Measurements from ENCODE around the gene TRERF1. TPM values are rescaled to one million over a fixed set of nuclear protein-coding genes. Genes with fewer than 3 reads are reported as not detected.

Gene TRERF1
- polyA plus RNA-seq, 1 of the 3 experiments (the other 2 are of a cell fraction): 3.6 TPM

DNA sequence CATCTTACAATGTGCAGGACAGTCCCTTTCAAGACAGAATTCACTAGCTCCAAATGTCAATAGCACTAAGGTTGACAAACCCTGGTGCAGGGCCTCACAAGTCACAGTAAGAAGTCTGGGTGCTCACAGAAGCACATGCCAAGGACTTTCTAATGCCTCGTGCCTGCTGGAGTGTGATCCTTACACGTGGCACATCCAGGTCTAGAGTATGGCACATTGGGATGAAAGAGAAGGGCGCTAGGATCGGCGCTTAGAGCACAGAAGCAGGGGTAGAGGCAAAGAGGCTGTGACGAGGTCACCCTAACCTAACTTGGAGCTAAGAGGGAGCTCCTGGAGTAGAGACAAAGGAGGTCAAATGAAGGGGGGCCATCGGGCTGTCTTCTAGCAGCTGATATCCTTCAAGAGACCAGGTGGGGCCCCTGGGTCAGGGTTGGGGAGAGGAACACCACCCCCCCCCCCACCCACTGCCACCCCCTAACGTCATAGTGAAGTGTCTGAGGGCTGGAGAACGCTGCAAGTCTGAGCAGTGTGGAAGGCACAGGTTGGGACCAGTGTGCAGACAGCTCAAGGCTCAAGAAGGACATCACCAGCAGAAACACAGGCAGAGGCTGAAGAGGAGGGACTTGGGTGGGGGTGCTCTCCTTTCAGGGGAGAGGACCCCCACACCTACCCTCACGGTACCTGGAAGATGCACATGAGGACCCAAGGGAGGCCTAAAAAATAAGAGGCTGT lies 136.3 kb downstream of the TRERF1 start (continued):
- TF ChIP-seq ZBTB33 (IDR thresholded peaks at IDR 0.05; ENCODE audit: borderline replicate concordance, low read depth) (no peak), RCOR1 (IDR thresholded peaks at IDR 0.05; ENCODE audit: low read length) (no peak), EP300 (IDR thresholded peaks at IDR 0.05; ENCODE audit: borderline replicate concordance in 1 of 2, low read depth in 1 of 2, low read length in 1 of 2) (no peak), CHD2 (IDR thresholded peaks at IDR 0.05; ENCODE audit: low read length, partially characterized antibody) (no peak), FOXJ3 (CRISPR knock-in tag; IDR thresholded peaks at IDR 0.05) (no peak), ELF1 (IDR thresholded peaks at IDR 0.05) (no peak)
- TF ChIP-seq, protein P1, sequence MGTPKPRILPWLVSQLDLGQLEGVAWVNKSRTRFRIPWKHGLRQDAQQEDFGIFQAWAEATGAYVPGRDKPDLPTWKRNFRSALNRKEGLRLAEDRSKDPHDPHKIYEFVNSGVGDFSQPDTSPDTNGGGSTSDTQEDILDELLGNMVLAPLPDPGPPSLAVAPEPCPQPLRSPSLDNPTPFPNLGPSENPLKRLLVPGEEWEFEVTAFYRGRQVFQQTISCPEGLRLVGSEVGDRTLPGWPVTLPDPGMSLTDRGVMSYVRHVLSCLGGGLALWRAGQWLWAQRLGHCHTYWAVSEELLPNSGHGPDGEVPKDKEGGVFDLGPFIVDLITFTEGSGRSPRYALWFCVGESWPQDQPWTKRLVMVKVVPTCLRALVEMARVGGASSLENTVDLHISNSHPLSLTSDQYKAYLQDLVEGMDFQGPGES (IDR thresholded peaks at IDR 0.05; ENCODE audit: low read depth, low read length): no peak
- TF ChIP-seq, protein P2, sequence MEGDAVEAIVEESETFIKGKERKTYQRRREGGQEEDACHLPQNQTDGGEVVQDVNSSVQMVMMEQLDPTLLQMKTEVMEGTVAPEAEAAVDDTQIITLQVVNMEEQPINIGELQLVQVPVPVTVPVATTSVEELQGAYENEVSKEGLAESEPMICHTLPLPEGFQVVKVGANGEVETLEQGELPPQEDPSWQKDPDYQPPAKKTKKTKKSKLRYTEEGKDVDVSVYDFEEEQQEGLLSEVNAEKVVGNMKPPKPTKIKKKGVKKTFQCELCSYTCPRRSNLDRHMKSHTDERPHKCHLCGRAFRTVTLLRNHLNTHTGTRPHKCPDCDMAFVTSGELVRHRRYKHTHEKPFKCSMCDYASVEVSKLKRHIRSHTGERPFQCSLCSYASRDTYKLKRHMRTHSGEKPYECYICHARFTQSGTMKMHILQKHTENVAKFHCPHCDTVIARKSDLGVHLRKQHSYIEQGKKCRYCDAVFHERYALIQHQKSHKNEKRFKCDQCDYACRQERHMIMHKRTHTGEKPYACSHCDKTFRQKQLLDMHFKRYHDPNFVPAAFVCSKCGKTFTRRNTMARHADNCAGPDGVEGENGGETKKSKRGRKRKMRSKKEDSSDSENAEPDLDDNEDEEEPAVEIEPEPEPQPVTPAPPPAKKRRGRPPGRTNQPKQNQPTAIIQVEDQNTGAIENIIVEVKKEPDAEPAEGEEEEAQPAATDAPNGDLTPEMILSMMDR (IDR thresholded peaks at IDR 0.05): no peak

DNA sequence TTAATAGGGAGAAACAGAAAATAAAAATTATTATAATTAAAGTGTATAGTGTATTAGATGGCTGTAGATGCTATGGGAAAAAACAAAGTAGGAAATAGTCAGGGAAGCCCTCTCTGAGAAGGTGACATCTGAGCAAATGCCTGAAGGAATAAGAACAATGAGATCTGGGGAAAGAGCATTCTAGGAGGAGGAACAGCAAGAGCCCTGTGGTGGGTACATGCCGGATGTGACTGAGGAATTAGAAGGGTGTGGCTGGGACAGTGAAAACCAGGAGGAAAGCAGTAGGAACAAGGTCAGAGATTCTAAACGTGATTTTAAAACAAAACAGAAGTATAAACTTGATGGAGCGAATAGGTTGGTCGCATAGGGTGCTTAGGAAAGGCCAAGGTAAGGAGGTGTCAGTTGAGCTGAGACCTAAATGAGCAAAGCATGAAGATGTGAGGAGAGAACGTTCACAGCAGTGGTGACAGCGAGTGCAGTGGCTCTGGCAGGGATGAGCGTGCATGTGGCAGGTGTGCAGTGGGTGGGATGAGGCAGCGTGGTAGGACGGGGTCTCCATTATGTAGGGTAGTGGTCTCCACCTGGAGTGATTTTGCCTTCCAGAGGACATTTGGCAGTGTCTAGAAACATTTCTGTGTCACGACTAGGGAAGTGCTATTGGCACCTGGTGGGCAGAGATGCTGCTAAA lies 137.0 kb downstream of the TRERF1 start:
- H4K20me1 ChIP-seq (ENCODE audit: insufficient read depth): no peaks in the 10 kb centered on the region
- H3K9ac ChIP-seq: no peak overlapping the region
- peak overlapping the region in 1 of 2 experiments; percentile 97; a peak in 3 of 4 replicates for H3K27ac ChIP-seq (ENCODE audit: low read depth in 2 of 2, low read length in 1 of 2)
- peaks cover 14% of the 10 kb centered on the region for H3F3A ChIP-seq (replicated peaks; ENCODE audit: insufficient read depth)
- H3K4me2 ChIP-seq: 0 out of 2 replicates have a peak overlapping the region, but pooled peaks have one; percentile 16
- DNase-seq: no peak
- peaks cover 0 to 26% of the 10 kb centered on the region in 2 experiments; a peak in 3 of 4 replicates for H3K4me1 ChIP-seq (ENCODE audit: control insufficient read depth in 1 of 2, insufficient read depth in 2 of 2, low read depth in 1 of 2, low read length in 1 of 2)
- H3K27me3 ChIP-seq (ENCODE audit: insufficient read depth): no peaks in the 10 kb centered on the region
- no peak overlapping the region for H3K4me3 ChIP-seq (ENCODE audit: low read depth in 2 of 2, low read length in 1 of 2)
- H3K9me3 ChIP-seq: no peaks in the 10 kb centered on the region
- CTCF ChIA-PET: interaction anchor here (4.4 kb wide), 1 partner anchor 233 kb away, joined by 21 read pairs; no protein-coding TSS in a partner anchor
- peaks cover 0 to 6% of the 10 kb centered on the region in 2 experiments for H3K36me3 ChIP-seq (replicated peaks in 1 of 2; ENCODE audit: control insufficient read depth in 1 of 2, insufficient read depth in 2 of 2, low read length in 1 of 2)
- 87% methylated on average over 10 of the region's 10 CpGs for WGBS (ENCODE audit: low lambda C conversion rate)
- H2AFZ ChIP-seq (ENCODE audit: low read depth): no peak overlapping the region
- H3K9me2 ChIP-seq: no peaks in the 10 kb centered on the region
- H3K79me2 ChIP-seq (ENCODE audit: insufficient read depth): peaks cover 6% of the 10 kb centered on the region
- TF ChIP-seq TEAD4 (IDR thresholded peaks at IDR 0.05; ENCODE audit: borderline replicate concordance, insufficient read depth) (no peak), GATA2 (CRISPR knock-in tag; IDR thresholded peaks at IDR 0.05) (no peak), MEF2A (IDR thresholded peaks at IDR 0.05; ENCODE audit: borderline replicate concordance, low read depth) (no peak), SIN3A (IDR thresholded peaks at IDR 0.05; ENCODE audit: borderline replicate concordance, low read depth, low read length) (no peak), RCOR1 (IDR thresholded peaks at IDR 0.05; ENCODE audit: low read length) (no peak), NRF1 (IDR thresholded peaks at IDR 0.05; ENCODE audit: low read depth, low read length) (no peak), GABPA (IDR thresholded peaks at IDR 0.05; ENCODE audit: low read depth) (no peak), FOXJ3 (CRISPR knock-in tag; IDR thresholded peaks at IDR 0.05) (no peak), FOXM1 (IDR thresholded peaks at IDR 0.05; ENCODE audit: low read depth) (no peak), USF1 (IDR thresholded peaks at IDR 0.05; ENCODE audit: borderline replicate concordance, low read depth) (no peak)
- TF ChIP-seq, protein P2 (IDR thresholded peaks at IDR 0.05): no peak
- TF ChIP-seq, protein P3, sequence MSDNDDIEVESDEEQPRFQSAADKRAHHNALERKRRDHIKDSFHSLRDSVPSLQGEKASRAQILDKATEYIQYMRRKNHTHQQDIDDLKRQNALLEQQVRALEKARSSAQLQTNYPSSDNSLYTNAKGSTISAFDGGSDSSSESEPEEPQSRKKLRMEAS (IDR thresholded peaks at IDR 0.05; ENCODE audit: low read depth): no peak
- POLR2A ChIA-PET: no interaction called here

Data from SK-N-SH (cell line).